AG04449 (cell line): ENCODE results near the gene THAP9.
A peak's percentile ranks its signal among the peaks of the same experiment; 100 is the strongest.
"Not testable (repeated sequence)": the region's sequence is repeated elsewhere in the genome, so short reads cannot be mapped to it uniquely, and the experiment has no call there.

Experiments
- CTCF ChIA-PET: fragments of 350-600 bp; formaldehyde crosslinking; extraction: SDS; loops from one replicate; lab custom pipeline; 2021; ENCODE audit warnings: antibody characterized with exemption; lab: Yijun Ruan, JAX
- POLR2A ChIA-PET: fragments of 400-600, 350-600 bp; formaldehyde crosslinking; extraction: SDS; loops from one replicate; lab custom pipeline; 2020; ENCODE audit warnings: antibody characterized with exemption, inconsistent platforms; lab: Yijun Ruan, JAX
- DNase-seq: peaks from one replicate; pipeline ENCODE4 v3.0.0-alpha.2; 2010; ENCODE audit warnings: low read depth, low spot score
- H3K4me3 ChIP-seq: 2 replicates; pipeline ENCODE4 v1.5.1; 2011; ENCODE audit warnings: low read depth, mild to moderate bottlenecking, control low read depth, low read length
- TF ChIP-seq, protein P1 (sequence below): IDR thresholded peaks from one replicate; pipeline ENCODE4 v1.5.1; 2011; ENCODE audit warnings: mild to moderate bottlenecking, moderate library complexity, low read length, control low read depth, inconsistent platforms; ENCODE audit not compliant: insufficient read depth; ENCODE audit errors: missing control alignments

Gene THAP9, protein sequence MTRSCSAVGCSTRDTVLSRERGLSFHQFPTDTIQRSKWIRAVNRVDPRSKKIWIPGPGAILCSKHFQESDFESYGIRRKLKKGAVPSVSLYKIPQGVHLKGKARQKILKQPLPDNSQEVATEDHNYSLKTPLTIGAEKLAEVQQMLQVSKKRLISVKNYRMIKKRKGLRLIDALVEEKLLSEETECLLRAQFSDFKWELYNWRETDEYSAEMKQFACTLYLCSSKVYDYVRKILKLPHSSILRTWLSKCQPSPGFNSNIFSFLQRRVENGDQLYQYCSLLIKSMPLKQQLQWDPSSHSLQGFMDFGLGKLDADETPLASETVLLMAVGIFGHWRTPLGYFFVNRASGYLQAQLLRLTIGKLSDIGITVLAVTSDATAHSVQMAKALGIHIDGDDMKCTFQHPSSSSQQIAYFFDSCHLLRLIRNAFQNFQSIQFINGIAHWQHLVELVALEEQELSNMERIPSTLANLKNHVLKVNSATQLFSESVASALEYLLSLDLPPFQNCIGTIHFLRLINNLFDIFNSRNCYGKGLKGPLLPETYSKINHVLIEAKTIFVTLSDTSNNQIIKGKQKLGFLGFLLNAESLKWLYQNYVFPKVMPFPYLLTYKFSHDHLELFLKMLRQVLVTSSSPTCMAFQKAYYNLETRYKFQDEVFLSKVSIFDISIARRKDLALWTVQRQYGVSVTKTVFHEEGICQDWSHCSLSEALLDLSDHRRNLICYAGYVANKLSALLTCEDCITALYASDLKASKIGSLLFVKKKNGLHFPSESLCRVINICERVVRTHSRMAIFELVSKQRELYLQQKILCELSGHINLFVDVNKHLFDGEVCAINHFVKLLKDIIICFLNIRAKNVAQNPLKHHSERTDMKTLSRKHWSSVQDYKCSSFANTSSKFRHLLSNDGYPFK

DNA sequence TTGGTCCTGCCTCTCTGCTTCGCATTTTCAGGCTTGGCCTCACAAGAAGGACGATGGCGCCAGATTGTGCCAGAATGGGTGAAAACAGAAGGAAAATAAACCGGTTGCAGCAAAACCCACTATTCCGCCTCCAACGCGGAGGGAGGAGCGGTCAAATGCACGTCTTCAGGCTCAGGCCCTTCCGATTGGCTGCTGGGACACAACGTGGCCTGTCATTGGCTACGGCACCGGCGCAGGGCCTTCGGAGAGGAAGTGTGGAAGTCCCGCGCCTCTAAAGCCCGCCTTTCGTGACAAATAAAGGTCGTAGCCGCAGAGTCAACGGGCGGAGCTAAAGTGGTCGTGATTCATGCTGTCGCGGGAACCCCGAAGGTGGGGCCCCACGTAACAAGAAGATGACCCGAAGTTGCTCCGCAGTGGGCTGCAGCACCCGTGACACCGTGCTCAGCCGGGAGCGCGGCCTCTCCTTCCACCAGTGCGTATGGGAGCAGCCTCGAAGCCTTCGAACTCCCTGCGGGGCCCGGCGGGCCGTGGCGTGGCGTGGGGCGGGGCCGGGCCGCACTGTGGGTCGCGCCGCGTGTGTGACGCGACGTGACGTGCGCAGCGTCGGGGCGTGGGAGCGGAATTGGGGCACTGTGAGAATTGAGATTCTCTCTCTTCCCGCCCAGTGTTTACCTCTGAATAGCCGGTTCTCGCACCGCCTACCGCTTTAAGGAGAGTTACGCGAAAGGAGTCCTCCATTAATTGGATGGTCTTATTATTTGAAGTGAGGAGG is at the start of gene THAP9:
TSS of gene THAP9 (plus strand) at position 325 of the 772 bp plus-strand sequence. CDS start at position 393, 68 bp downstream.
- ChIA-PET CTCF (interaction anchor here (1.1 kb wide), 1 partner anchor 359 kb away, joined by 4 read pairs; no protein-coding TSS in a partner anchor), POLR2A (interaction anchor here (0.7 to 2.1 kb wide), 8 partner anchors 9 to 472 kb away, joined by 3 to 13 read pairs (median 4); partner anchors contain the start of genes COPS4, LIN54 and SEC31A)
- DNase-seq = peak; percentile 97
- TF ChIP-seq, protein P1, sequence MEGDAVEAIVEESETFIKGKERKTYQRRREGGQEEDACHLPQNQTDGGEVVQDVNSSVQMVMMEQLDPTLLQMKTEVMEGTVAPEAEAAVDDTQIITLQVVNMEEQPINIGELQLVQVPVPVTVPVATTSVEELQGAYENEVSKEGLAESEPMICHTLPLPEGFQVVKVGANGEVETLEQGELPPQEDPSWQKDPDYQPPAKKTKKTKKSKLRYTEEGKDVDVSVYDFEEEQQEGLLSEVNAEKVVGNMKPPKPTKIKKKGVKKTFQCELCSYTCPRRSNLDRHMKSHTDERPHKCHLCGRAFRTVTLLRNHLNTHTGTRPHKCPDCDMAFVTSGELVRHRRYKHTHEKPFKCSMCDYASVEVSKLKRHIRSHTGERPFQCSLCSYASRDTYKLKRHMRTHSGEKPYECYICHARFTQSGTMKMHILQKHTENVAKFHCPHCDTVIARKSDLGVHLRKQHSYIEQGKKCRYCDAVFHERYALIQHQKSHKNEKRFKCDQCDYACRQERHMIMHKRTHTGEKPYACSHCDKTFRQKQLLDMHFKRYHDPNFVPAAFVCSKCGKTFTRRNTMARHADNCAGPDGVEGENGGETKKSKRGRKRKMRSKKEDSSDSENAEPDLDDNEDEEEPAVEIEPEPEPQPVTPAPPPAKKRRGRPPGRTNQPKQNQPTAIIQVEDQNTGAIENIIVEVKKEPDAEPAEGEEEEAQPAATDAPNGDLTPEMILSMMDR = no peak
- peak within 1 kb of the TSS; percentile 82 for H3K4me3 ChIP-seq

DNA sequence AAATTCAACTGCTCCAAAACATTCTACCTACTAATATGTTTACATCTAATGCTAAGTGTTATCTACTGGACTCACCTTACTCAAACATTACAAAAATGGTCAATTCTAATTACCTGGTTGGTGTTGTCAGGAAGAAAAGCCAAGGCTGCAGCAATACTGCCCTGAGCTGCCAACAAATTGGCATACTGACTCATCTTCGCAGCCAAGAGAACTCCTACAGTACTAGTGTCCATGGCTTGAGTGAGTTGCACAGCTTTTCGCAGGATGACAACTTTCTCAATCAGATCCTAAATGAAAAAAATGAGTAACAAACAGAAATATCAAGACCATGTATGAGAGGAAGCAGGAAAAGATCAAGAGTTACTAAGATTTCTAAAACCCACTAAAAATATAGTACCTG is 49.2 kb upstream of the THAP9 start:
- CTCF ChIA-PET = interaction anchor here (1.1 to 4.9 kb wide), 7 partner anchors 9 to 431 kb away, joined by 3 to 45 read pairs (median 5); no protein-coding TSS in a partner anchor

DNA sequence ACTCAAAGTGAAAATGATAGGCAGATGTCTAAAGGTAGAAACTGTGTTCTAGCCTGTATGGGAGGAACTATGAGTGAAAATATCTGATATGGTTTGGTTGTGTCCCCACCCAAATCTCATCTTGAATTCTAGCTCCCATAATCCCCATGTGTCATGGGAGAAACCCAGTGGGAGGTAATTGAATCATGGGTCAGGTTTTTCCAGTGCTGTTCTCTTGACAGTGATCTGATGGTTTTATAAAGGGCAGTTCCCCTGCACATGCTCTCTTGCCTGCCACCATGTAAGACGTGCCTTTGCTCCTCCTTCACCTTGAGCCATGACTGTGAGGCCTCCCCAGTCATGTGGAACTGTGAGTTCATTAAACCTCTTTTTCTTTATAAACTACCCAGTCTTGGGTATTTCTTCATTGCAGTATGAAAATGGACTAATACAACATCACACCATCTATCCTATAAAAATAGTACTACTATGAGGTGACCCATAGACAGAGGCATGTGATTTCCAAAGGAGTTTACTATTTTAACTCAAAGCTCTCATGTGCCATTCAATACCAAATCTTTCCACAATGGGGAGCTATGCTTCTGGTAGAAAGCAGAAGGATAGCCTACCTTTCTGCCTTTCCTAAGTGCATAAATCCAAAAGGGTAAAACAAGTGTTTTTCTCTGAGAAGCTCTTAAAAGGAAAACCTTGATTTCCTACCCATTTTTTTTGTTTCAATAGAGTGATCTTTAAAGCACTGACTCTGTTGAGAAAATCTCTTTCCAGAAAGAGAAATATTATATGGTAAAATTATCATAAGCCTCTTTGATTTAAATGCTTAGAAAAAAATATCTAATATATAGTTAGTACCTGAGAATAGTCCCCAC is 48.4 kb upstream of the THAP9 start:
- POLR2A ChIA-PET = no interaction called here
- H3K4me3 ChIP-seq = no peak overlapping the region
- CTCF ChIA-PET = interaction anchor here (0.7 to 4.9 kb wide), 10 partner anchors 8 to 430 kb away, joined by 3 to 45 read pairs (median 4); no protein-coding TSS in a partner anchor
- DNase-seq = no peak
- TF ChIP-seq, protein P1 = peak; percentile 15

More for the DNA sequence above, 49.2 kb upstream of the THAP9 start:
- H3K4me3 ChIP-seq = no peak overlapping the region
- POLR2A ChIA-PET = no interaction called here
- DNase-seq = no peak
- TF ChIP-seq, protein P1 = no peak

DNA sequence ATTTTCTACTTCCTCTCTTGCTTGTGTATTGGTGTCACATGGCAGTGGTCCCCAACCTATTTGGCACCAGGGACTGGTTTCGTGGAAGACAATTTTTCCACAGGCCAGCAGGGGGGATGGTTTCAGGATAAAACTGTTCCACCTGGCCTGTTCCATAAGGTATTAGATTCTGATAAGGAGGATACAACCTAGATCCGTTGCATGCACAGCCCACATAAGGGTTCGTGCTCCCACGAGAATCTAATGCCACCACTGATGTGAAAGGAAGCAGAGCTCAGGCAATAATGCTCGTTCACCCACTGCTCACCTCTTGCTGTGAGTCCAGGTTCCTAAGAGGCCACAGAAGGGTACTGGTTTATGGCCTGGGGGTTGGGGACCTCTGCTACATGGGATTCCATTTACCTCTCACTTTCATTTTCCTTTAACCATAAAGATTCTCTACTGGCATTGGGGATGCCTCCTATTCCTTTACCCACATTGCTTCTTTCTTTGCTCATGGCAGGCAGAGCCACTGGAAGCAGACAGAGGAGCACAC is 47.7 kb upstream of the THAP9 start:
- no peak for DNase-seq
- no peak overlapping the region for H3K4me3 ChIP-seq
- TF ChIP-seq, protein P1 = no peak
- POLR2A ChIA-PET = no interaction called here
- CTCF ChIA-PET = interaction anchor here (0.8 to 4.9 kb wide), 9 partner anchors 9 to 432 kb away, joined by 3 to 45 read pairs (median 3); partner anchors contain the start of gene COQ2

DNA sequence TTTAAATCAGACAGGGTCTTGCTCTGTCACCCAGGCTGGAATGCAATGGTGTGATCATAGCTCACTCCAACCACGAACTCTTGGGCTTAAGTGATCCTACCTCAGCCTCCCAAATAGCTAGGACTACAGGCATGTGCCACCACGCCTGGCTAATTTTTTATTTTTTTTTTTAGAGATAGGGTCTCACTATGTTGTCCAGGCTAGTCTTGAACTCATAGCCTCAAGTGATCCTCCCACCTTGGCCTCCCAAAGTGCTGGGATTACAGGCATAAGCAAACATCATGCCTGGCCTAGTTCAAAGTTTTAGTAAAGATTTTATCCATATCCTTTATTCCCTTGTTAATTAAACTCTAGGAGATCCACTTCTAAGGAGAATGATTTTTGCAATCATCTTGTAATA is 40.0 kb upstream of the THAP9 start:
- POLR2A ChIA-PET, DNase-seq, H3K4me3 ChIP-seq: not testable (repeated sequence)
- CTCF ChIA-PET = interaction anchor here (1.7 kb wide), 1 partner anchor 9 kb away, joined by 7 read pairs; no protein-coding TSS in a partner anchor
